Activated CD4-positive, alpha-beta memory T cell treated with anti-CD3 and anti-CD28 coated beads, Interleukin-2, amount 10 ng/mL, durations not matched to agents 7 days and 5 days (primary cell): Measurements from ENCODE around the gene RANBP17. TPM values are rescaled to one million over a fixed set of nuclear protein-coding genes. Genes with fewer than 3 reads are reported as not detected.
"Not testable (repeated sequence)": the region's sequence is repeated elsewhere in the genome, so short reads cannot be mapped to it uniquely, and the experiment has no call there.

Experiments
- CTCF ChIA-PET: fragments of 350-600 bp; sonication (Branson Sonifier 250); formaldehyde crosslinking; loops from one replicate; lab custom pipeline; 2021; ENCODE audit warnings: antibody characterized with exemption, inconsistent platforms; lab: Charles Lee
- POLR2A ChIA-PET: fragments of 350-600 bp; sonication (Branson Sonifier 250); formaldehyde crosslinking; loops from one replicate; lab custom pipeline; 2021; ENCODE audit warnings: antibody characterized with exemption; lab: Charles Lee
- DNase-seq: peaks from one replicate; pipeline ENCODE4 v3.0.0-alpha.2; 2020
- H3K27ac Mint-ChIP-seq: one replicate; pipeline ENCODE4 v1.8.0; 2021; ENCODE audit warnings: mild to moderate bottlenecking, mixed read lengths
- H3K27me3 Mint-ChIP-seq: one replicate; pipeline ENCODE4 v1.8.0; 2021; ENCODE audit warnings: mixed read lengths
- H3K36me3 Mint-ChIP-seq: one replicate; pipeline ENCODE4 v1.8.0; 2021; ENCODE audit warnings: low read depth, mixed read lengths
- H3K4me1 Mint-ChIP-seq: one replicate; pipeline ENCODE4 v1.8.0; 2021; ENCODE audit warnings: mixed read lengths
- H3K4me3 Mint-ChIP-seq: one replicate; pipeline ENCODE4 v1.8.0; 2021; ENCODE audit warnings: mild to moderate bottlenecking, mixed read lengths
- H3K9me3 Mint-ChIP-seq: one replicate; pipeline ENCODE4 v1.8.0; 2021; ENCODE audit warnings: mixed read lengths
- total RNA-seq, 2 experiments: library from RNA; stranded (reverse); gene quantifications; one replicate each; pipeline ENCODE4 v1.2.3, GENCODE V29; 2021

Gene RANBP17
- total RNA-seq, 2 experiments from 2014 or later, result not detected

- H3K27ac Mint-ChIP-seq, H3K4me3 Mint-ChIP-seq, DNase-seq, H3K9me3 Mint-ChIP-seq, H3K4me1 Mint-ChIP-seq, H3K36me3 Mint-ChIP-seq, POLR2A ChIA-PET: not testable (repeated sequence)
- CTCF ChIA-PET, result interaction anchor here (0.6 kb wide), 1 partner anchor 58 kb away, joined by 3 read pairs; no protein-coding TSS in a partner anchor
- peaks cover 30% of the 10 kb centered on the region for H3K27me3 Mint-ChIP-seq
Measured at GRCh38 chr5:171297941-171298340, 436.1 kb downstream of the RANBP17 start.

GRCh38 chr5:171299228-171299627, 437.4 kb downstream of the RANBP17 start:
- H3K27ac Mint-ChIP-seq, result no peak overlapping the region
- DNase-seq, result no peak
- H3K4me1 Mint-ChIP-seq, result no peaks in the 10 kb centered on the region
- ChIA-PET CTCF (no interaction called here), POLR2A (no interaction called here)
- H3K36me3 Mint-ChIP-seq, result no peaks in the 10 kb centered on the region
- no peaks in the 10 kb centered on the region for H3K9me3 Mint-ChIP-seq
- no peak overlapping the region for H3K4me3 Mint-ChIP-seq
- peaks cover 25% of the 10 kb centered on the region for H3K27me3 Mint-ChIP-seq

- DNase-seq, result no peak
- CTCF ChIA-PET, result no interaction called here
- Mint-ChIP-seq H3K27me3 (peaks cover 26% of the 10 kb centered on the region), H3K27ac (no peak overlapping the region), H3K4me1 (no peaks in the 10 kb centered on the region), H3K4me3 (no peak overlapping the region), H3K9me3 (no peaks in the 10 kb centered on the region), H3K36me3 (no peaks in the 10 kb centered on the region)
- POLR2A ChIA-PET, result interaction anchor here (0.6 kb wide), 1 partner anchor 27 kb away, joined by 3 read pairs; no protein-coding TSS in a partner anchor
Measured at GRCh38 chr5:171299851-171300250, 438.0 kb downstream of the RANBP17 start.

GRCh38 chr5:171300358-171300757, 438.5 kb downstream of the RANBP17 start:
- ChIA-PET CTCF (no interaction called here), POLR2A (interaction anchor here (0.6 kb wide), 1 partner anchor 28 kb away, joined by 3 read pairs; no protein-coding TSS in a partner anchor)
- Mint-ChIP-seq H3K9me3 (no peaks in the 10 kb centered on the region), H3K36me3 (no peaks in the 10 kb centered on the region), H3K27me3 (peaks cover 27% of the 10 kb centered on the region), H3K27ac (no peak overlapping the region), H3K4me3 (no peak overlapping the region), H3K4me1 (no peaks in the 10 kb centered on the region)
- no peak for DNase-seq

- ChIA-PET POLR2A (no interaction called here), CTCF (no interaction called here)
- no peaks in the 10 kb centered on the region for H3K9me3 Mint-ChIP-seq
- H3K36me3 Mint-ChIP-seq, result peaks cover 2% of the 10 kb centered on the region
- no peak for DNase-seq
- H3K4me3 Mint-ChIP-seq, result no peak overlapping the region
- peaks cover 60% of the 10 kb centered on the region for H3K27me3 Mint-ChIP-seq
- no peak overlapping the region for H3K27ac Mint-ChIP-seq
- peaks cover 5% of the 10 kb centered on the region for H3K4me1 Mint-ChIP-seq
Measured at GRCh38 chr5:171306166-171306565, 444.3 kb downstream of the RANBP17 start.

- Mint-ChIP-seq H3K4me3 (no peak overlapping the region), H3K9me3 (no peaks in the 10 kb centered on the region), H3K4me1 (peaks cover 5% of the 10 kb centered on the region), H3K27me3 (peaks cover 61% of the 10 kb centered on the region), H3K27ac (no peak overlapping the region), H3K36me3 (peaks cover 2% of the 10 kb centered on the region)
- DNase-seq, result no peak
- ChIA-PET POLR2A (no interaction called here), CTCF (no interaction called here)
Measured at GRCh38 chr5:171306781-171307591, 445.2 kb downstream of the RANBP17 start.

- ChIA-PET CTCF (no interaction called here), POLR2A (no interaction called here)
- Mint-ChIP-seq H3K9me3 (no peaks in the 10 kb centered on the region), H3K4me3 (no peak overlapping the region), H3K27me3 (peaks cover 63% of the 10 kb centered on the region), H3K4me1 (peaks cover 9% of the 10 kb centered on the region), H3K36me3 (peaks cover 5% of the 10 kb centered on the region), H3K27ac (no peak overlapping the region)
- no peak for DNase-seq
Measured at GRCh38 chr5:171307789-171308452, 446.1 kb downstream of the RANBP17 start.

GRCh38 chr5:171308453-171309275, 446.8 kb downstream of the RANBP17 start, which contains the start of gene TLX3:
TLX3 (plus strand) TSS chr5:171309248; CDS start chr5:171309366, 118 bp downstream.
- DNase-seq, result no peak
- ChIA-PET POLR2A (interaction anchor here (2.1 kb wide), 1 partner anchor 79 kb away, joined by 7 read pairs; the partner anchor contains the start of gene NPM1), CTCF (interaction anchor here (1.0 kb wide), 1 partner anchor 15 kb away, joined by 3 read pairs; no protein-coding TSS in a partner anchor)
- H3K9me3 Mint-ChIP-seq, result no peaks in the 10 kb centered on the region
- peak within 1 kb of the TSS; percentile 35 for H3K4me3 Mint-ChIP-seq
- H3K36me3 Mint-ChIP-seq, result peaks cover 8% of the 10 kb centered on the region
- no peak within 1 kb of the TSS for H3K27ac Mint-ChIP-seq
- H3K4me1 Mint-ChIP-seq, result peaks cover 15% of the 10 kb centered on the region
- H3K27me3 Mint-ChIP-seq, result peaks cover 71% of the 10 kb centered on the region

GRCh38 chr5:171309276-171310211, 447.7 kb downstream of the RANBP17 start:
- Mint-ChIP-seq H3K9me3 (no peaks in the 10 kb centered on the region), H3K4me3 (no peak overlapping the region), H3K27ac (no peak overlapping the region), H3K36me3 (peaks cover 8% of the 10 kb centered on the region), H3K27me3 (peaks cover 76% of the 10 kb centered on the region), H3K4me1 (peaks cover 18% of the 10 kb centered on the region)
- DNase-seq, result no peak
- ChIA-PET CTCF (interaction anchor here (0.7 to 1.2 kb wide), 4 partner anchors 14 to 102 kb away, joined by 3 read pairs; no protein-coding TSS in a partner anchor), POLR2A (interaction anchor here (2.1 kb wide), 1 partner anchor 78 kb away, joined by 7 read pairs; the partner anchor contains the start of gene NPM1)

- H3K36me3 Mint-ChIP-seq, result peaks cover 8% of the 10 kb centered on the region
- H3K9me3 Mint-ChIP-seq, result no peaks in the 10 kb centered on the region
- H3K27ac Mint-ChIP-seq, result no peak overlapping the region
- H3K4me1 Mint-ChIP-seq, result peaks cover 18% of the 10 kb centered on the region
- ChIA-PET CTCF (interaction anchor here (0.7 to 1.2 kb wide), 3 partner anchors 13 to 103 kb away, joined by 3 read pairs; no protein-coding TSS in a partner anchor), POLR2A (interaction anchor here (2.1 kb wide), 1 partner anchor 78 kb away, joined by 7 read pairs; the partner anchor contains the start of gene NPM1)
- peak; percentile 24 for DNase-seq
- peaks cover 78% of the 10 kb centered on the region for H3K27me3 Mint-ChIP-seq
- H3K4me3 Mint-ChIP-seq, result peak overlapping the region; percentile 24
Measured at GRCh38 chr5:171310212-171310818, 448.5 kb downstream of the RANBP17 start.

GRCh38 chr5:171310819-171311321, 449.1 kb downstream of the RANBP17 start:
- H3K36me3 Mint-ChIP-seq, result peaks cover 8% of the 10 kb centered on the region
- H3K4me1 Mint-ChIP-seq, result peaks cover 18% of the 10 kb centered on the region
- ChIA-PET CTCF (no interaction called here), POLR2A (no interaction called here)
- H3K27ac Mint-ChIP-seq, result no peak overlapping the region
- no peak for DNase-seq
- H3K27me3 Mint-ChIP-seq, result peaks cover 80% of the 10 kb centered on the region
- no peak overlapping the region for H3K4me3 Mint-ChIP-seq
- H3K9me3 Mint-ChIP-seq, result no peaks in the 10 kb centered on the region
